ENCODE results near the gene FBXL7.

DNA sequence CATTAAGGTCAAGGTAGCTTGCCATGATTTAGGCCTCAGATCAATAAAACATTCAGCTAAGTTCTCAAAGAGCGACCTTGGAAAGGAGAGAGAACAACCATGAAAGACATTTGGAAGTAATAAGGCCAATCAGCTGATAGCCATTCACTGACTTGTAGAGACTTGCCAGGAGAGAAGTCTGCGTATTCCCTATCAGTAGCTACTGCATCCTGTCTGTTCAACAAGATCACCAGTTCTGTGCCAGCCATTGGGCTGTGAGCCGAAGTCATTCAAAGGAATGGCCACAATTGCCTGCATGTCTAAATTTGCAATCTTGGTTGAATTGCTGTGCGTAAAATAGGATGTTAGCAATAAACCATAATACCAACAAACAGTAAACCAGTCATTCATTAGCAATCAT lies 219.8 kb downstream of the FBXL7 start:
- TF ChIP-seq CTCF (conservative IDR thresholded peaks at IDR 0.05; ENCODE audit: low read depth in 2 of 2) = no peak
- TF ChIP-seq ETS1 (IDR thresholded peaks at IDR 0.05) = no peak
- no peak for TF ChIP-seq POLR2AphosphoS5 (IDR thresholded peaks at IDR 0.05; ENCODE audit: low read depth)
